Measurements from ENCODE around the gene MAU2.
"Not testable (repeated sequence)": the region's sequence is repeated elsewhere in the genome, so short reads cannot be mapped to it uniquely, and the experiment has no call there.

DNA sequence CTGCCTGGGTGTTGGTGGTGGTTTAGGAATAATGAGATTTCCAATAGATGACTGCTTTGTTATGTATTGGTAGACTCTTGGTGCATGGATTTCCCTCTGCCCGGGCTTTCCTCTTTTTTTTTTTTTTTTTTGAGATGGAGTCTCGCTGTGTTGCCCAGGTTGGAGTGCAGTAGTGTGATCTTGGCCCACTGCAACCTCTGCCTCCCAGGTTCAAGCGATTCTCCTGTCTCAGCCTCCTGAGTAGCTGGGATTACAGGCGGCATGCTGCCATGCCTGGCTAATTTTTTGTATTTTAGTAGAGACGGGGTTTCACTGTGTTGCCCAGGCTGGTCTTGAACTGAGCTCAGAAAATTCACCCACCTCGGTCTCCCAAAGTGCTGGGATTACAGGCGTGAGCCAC is 73.7 kb downstream of the MAU2 start:
- TF ChIP-seq, protein P1, sequence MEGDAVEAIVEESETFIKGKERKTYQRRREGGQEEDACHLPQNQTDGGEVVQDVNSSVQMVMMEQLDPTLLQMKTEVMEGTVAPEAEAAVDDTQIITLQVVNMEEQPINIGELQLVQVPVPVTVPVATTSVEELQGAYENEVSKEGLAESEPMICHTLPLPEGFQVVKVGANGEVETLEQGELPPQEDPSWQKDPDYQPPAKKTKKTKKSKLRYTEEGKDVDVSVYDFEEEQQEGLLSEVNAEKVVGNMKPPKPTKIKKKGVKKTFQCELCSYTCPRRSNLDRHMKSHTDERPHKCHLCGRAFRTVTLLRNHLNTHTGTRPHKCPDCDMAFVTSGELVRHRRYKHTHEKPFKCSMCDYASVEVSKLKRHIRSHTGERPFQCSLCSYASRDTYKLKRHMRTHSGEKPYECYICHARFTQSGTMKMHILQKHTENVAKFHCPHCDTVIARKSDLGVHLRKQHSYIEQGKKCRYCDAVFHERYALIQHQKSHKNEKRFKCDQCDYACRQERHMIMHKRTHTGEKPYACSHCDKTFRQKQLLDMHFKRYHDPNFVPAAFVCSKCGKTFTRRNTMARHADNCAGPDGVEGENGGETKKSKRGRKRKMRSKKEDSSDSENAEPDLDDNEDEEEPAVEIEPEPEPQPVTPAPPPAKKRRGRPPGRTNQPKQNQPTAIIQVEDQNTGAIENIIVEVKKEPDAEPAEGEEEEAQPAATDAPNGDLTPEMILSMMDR (IDR thresholded peaks at IDR 0.05) = not testable (repeated sequence)
- not testable (repeated sequence) for TF ChIP-seq EZH2 (IDR thresholded peaks at IDR 0.05)

Measured in neural progenitor cell (in vitro differentiated cells).